GM12865 (cell line): Measurements from ENCODE around the gene SLC18A3.

Experiments
- DNase-seq: peaks from one replicate; pipeline ENCODE4 v3.0.0; 2010; ENCODE audit warnings: low read depth
- H3K4me3 ChIP-seq: 2 replicates; pipeline ENCODE4 v1.5.1; 2011; ENCODE audit warnings: mild to moderate bottlenecking, low read depth, low read length, control low read depth
- TF ChIP-seq, protein P1 (sequence below): IDR thresholded peaks from 2 replicates; pipeline ENCODE4 v1.5.1; 2011; ENCODE audit warnings: low read length, control low read depth, low read depth, inconsistent platforms; ENCODE audit not compliant: insufficient read depth; ENCODE audit errors: missing control alignments

SLC18A3 gene

DNA sequence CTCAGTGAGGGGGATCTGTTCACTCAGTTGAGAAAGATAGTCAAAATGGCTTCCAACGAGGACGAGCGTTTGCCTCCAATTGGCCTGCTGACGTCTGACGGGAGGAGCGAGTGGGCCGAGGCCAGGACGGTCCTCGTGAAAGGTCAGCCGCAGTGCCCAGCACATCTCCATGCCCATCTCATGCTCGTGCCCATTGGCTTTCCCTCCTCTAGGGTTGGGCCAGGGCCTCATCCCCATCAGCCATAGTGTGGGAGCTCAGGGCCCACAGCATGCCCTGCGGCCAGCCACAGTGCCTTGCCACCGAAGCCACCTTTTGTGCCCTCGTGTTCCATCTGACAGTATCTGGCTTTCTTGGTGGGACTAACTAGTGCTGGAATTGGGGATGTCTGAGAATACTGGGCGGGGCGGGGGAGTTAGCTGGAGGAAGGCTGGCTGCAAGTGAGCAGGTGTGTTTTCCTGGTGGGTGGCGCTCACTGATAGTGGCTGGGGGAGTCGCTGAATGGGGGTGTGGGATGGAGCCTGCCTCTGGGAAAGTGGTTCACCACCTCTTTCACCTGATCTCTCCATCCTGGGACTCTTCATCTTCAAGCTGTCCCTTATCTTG lies 17.6 kb downstream of the SLC18A3 start:
- no peak for DNase-seq
- TF ChIP-seq, protein P1, sequence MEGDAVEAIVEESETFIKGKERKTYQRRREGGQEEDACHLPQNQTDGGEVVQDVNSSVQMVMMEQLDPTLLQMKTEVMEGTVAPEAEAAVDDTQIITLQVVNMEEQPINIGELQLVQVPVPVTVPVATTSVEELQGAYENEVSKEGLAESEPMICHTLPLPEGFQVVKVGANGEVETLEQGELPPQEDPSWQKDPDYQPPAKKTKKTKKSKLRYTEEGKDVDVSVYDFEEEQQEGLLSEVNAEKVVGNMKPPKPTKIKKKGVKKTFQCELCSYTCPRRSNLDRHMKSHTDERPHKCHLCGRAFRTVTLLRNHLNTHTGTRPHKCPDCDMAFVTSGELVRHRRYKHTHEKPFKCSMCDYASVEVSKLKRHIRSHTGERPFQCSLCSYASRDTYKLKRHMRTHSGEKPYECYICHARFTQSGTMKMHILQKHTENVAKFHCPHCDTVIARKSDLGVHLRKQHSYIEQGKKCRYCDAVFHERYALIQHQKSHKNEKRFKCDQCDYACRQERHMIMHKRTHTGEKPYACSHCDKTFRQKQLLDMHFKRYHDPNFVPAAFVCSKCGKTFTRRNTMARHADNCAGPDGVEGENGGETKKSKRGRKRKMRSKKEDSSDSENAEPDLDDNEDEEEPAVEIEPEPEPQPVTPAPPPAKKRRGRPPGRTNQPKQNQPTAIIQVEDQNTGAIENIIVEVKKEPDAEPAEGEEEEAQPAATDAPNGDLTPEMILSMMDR, result no peak
- H3K4me3 ChIP-seq, result no peak overlapping the region

DNA sequence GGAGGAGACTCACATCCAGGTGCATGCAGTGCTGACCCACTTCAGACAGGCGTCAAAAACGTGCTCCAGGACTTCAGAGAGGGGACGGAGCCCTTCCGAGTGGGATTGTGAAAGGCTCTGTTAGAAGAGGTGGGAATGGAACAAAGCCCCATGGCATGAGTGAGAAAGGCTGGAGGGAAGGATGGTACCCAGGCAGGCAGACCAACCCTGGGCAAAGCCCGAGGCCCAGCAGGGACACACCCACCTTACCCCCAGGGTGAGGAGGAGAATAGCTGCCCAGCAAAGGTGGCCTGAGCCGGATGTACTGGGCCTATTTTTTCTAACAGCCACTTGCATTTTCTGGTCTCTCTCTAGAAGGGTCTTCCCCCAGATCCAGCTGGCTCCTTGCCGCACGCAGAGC lies 18.5 kb downstream of the SLC18A3 start:
- H3K4me3 ChIP-seq, result no peak overlapping the region
- TF ChIP-seq, protein P1, result no peak
- DNase-seq, result no peak

DNA sequence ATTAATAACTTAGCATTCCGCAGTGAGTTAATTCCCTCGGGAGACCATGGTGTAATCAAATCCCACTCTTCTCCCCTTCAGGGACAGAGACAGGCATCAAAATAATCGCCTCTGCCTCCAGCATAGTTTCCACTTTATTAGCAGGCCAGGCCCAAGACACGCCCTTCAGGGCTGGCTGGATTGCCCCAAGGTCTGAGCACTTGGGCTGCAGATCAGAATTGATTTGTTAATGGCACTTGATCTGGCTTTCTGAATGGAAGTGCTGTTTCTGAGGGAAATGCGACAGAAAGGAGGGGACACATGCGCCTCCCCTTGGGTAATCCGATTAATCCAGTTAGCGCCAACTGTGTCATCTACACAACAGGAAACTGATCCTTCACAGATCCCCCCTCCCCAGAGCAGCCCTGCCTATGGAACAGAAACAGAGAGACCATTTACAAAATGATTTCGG lies 19.3 kb downstream of the SLC18A3 start:
- DNase-seq, result no peak
- no peak overlapping the region for H3K4me3 ChIP-seq
- TF ChIP-seq, protein P1, result no peak

DNA sequence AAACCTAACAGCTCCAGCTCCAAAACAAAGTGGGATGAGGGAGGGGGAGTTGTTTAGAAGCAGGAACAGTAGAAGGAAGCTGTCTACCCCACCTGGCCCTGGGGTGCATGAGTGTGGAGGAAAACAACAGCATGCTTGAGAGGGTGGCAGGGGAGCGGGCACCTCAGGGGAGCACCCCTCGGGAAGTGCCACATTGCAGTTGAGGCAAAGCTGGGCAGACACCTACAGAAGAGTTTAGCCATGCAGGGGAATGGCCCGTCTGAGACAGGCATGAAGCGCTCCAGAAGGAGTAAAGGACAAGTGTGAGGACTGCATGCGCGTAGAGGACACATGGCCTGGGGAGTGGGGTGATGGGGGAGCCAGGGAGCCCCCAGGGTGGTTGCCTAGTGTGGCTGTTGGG lies 21.9 kb downstream of the SLC18A3 start:
- TF ChIP-seq, protein P1, result no peak
- no peak overlapping the region for H3K4me3 ChIP-seq
- no peak for DNase-seq

DNA sequence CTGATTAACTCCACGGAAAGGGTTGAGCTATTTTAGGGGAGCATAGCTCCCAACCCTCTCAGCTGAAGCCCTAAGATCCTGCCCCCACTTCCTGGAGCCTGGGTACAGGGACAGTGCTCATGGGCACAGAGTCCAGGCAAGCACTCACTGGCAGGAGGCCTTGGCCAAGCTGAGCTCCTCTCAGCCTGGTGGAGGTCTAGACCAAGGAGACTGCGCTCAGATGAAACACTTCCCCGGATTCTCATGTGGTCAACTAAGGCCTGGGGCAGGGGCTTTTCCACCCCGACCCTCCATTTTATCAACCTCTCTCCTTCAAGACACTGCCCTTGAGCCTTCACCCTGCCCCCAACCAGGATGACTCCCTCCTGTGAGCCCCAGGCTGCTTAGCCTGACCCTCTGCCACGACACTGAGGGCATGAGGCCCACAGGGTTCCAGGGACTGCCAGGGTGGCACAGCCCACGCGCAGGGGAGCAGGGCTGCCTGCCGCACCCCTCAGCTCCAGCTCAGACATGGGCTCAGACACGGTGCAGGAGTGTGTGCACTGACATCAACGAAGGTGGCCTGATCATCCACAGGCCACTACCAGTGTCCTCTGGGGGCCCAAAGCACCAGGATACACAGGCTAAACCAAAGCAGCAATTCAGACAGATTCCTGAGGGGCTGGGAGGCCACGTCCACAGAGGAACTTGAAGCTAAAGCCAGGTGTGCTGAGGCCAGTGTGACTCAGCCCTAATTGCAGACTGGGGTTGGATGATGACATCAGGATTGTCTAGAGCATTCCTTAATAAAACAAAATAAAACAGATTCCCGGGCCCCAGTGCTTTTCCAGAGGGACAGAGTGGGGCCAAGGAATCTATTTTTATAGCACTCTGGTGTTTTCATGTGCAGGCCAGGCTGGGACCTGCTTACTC lies 22.6 kb downstream of the SLC18A3 start:
- no peak for DNase-seq
- TF ChIP-seq, protein P1, result no peak

DNA sequence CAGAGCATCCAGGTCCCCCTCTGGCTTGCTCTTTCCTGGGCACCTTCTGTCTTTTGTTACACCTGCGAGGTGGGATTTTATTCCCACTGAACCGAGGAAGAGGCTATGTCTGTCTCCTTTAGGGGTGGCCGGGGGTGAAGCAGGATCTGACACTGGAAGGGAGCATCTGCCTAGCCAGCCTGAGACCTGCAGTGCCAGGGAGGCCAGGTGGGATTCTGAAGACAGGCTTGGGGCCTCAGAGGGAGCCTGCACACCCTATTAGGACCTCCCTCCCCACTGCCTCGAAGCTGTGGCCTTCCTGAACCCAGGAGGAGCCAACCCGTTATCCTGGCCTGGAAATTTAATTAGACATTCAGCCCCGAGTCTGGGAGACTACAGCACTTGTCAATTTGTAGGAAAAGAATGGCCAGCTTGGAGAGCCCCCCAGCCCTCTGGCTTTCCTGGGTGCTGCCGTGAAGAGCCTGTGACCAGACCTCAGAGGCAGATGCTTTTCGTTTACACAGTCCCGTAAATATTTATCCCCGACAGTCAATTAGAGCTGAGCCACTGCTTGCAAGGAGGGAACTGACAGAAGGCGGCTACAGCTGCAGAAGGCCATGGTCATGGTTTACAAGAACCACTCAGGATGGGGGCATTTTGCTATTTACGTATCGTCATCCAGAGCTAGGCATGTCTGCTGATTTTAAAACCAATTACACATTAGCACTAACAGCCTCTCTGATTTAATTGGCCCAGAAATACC lies 23.4 kb downstream of the SLC18A3 start:
- H3K4me3 ChIP-seq, result no peak overlapping the region
- TF ChIP-seq, protein P1, result no peak
- no peak for DNase-seq

More for the DNA sequence above, 22.6 kb downstream of the SLC18A3 start:
- H3K4me3 ChIP-seq, result no peak overlapping the region
